GM12875 (cell line): ENCODE measurements around the gene FCF1.

Experiments used
- H3K4me3 ChIP-seq: one replicate; pipeline ENCODE4 v1.5.1; 2011; ENCODE audit warnings: low read depth, low read length, control low read depth
- CTCF ChIP-seq: IDR thresholded peaks from 2 replicates; pipeline ENCODE4 v1.5.1; 2011; ENCODE audit warnings: low read depth, mild to moderate bottlenecking, control low read depth, inconsistent platforms, low read length, moderate library complexity, borderline replicate concordance; ENCODE audit not compliant: insufficient read depth

Gene FCF1

GRCh38 chr14:74786796-74787315 is 73.9 kb downstream of the FCF1 start:
- H3K4me3 ChIP-seq = no peak overlapping the region
- TF ChIP-seq CTCF = no peak
